ENCODE measurements around the gene VPS26C. TPM values are rescaled to one million over a fixed set of nuclear protein-coding genes. Genes with fewer than 3 reads are reported as not detected.

VPS26C gene
- total and polyA plus RNA-seq, 2 of the 13 experiments (the other 11 are each of a cell fraction or from before 2014, with no cell fraction given), result 30.3 to 39.7 TPM

GRCh38 chr21:37257967-37258877 lies 8.9 kb downstream of the VPS26C start (continued):
- TF ChIP-seq, protein P1, sequence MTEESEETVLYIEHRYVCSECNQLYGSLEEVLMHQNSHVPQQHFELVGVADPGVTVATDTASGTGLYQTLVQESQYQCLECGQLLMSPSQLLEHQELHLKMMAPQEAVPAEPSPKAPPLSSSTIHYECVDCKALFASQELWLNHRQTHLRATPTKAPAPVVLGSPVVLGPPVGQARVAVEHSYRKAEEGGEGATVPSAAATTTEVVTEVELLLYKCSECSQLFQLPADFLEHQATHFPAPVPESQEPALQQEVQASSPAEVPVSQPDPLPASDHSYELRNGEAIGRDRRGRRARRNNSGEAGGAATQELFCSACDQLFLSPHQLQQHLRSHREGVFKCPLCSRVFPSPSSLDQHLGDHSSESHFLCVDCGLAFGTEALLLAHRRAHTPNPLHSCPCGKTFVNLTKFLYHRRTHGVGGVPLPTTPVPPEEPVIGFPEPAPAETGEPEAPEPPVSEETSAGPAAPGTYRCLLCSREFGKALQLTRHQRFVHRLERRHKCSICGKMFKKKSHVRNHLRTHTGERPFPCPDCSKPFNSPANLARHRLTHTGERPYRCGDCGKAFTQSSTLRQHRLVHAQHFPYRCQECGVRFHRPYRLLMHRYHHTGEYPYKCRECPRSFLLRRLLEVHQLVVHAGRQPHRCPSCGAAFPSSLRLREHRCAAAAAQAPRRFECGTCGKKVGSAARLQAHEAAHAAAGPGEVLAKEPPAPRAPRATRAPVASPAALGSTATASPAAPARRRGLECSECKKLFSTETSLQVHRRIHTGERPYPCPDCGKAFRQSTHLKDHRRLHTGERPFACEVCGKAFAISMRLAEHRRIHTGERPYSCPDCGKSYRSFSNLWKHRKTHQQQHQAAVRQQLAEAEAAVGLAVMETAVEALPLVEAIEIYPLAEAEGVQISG (CRISPR knock-in tag; IDR thresholded peaks at IDR 0.05), result peak; percentile 71
- TF ChIP-seq, protein P2, sequence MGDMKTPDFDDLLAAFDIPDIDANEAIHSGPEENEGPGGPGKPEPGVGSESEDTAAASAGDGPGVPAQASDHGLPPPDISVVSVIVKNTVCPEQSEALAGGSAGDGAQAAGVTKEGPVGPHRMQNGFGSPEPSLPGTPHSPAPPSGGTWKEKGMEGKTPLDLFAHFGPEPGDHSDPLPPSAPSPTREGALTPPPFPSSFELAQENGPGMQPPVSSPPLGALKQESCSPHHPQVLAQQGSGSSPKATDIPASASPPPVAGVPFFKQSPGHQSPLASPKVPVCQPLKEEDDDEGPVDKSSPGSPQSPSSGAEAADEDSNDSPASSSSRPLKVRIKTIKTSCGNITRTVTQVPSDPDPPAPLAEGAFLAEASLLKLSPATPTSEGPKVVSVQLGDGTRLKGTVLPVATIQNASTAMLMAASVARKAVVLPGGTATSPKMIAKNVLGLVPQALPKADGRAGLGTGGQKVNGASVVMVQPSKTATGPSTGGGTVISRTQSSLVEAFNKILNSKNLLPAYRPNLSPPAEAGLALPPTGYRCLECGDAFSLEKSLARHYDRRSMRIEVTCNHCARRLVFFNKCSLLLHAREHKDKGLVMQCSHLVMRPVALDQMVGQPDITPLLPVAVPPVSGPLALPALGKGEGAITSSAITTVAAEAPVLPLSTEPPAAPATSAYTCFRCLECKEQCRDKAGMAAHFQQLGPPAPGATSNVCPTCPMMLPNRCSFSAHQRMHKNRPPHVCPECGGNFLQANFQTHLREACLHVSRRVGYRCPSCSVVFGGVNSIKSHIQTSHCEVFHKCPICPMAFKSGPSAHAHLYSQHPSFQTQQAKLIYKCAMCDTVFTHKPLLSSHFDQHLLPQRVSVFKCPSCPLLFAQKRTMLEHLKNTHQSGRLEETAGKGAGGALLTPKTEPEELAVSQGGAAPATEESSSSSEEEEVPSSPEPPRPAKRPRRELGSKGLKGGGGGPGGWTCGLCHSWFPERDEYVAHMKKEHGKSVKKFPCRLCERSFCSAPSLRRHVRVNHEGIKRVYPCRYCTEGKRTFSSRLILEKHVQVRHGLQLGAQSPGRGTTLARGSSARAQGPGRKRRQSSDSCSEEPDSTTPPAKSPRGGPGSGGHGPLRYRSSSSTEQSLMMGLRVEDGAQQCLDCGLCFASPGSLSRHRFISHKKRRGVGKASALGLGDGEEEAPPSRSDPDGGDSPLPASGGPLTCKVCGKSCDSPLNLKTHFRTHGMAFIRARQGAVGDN (CRISPR knock-in tag; IDR thresholded peaks at IDR 0.05), result peak; percentile 98
- 0 out of 2 replicates have a peak, but pooled peaks have one; percentile 15 for TF ChIP-seq SMAD1 (CRISPR knock-in tag; IDR thresholded peaks at IDR 0.05; ENCODE audit: borderline replicate concordance, low read depth)
- TF ChIP-seq SATB2 (CRISPR knock-in tag; IDR thresholded peaks at IDR 0.05), result 0 out of 2 replicates have a peak, but pooled peaks have one; percentile 51
- TF ChIP-seq ZNF274 (CRISPR knock-in tag; IDR thresholded peaks at IDR 0.05), result peak; percentile 15; the same call in 1 of the 2 replicates
- 0 out of 2 replicates have a peak, but pooled peaks have one; percentile 66 for TF ChIP-seq MTF1 (CRISPR knock-in tag; IDR thresholded peaks at IDR 0.05)
- TF ChIP-seq SIN3A (IDR thresholded peaks at IDR 0.05; ENCODE audit: borderline replicate concordance, low read depth, low read length), result peak; percentile 94
- TF ChIP-seq HNRNPUL1 (IDR thresholded peaks at IDR 0.05; ENCODE audit: low read depth, low read length), result no peak
- no peak for TF ChIP-seq MZF1 (CRISPR knock-in tag; IDR thresholded peaks at IDR 0.05; ENCODE audit: borderline replicate concordance)
- TF ChIP-seq, protein P3, sequence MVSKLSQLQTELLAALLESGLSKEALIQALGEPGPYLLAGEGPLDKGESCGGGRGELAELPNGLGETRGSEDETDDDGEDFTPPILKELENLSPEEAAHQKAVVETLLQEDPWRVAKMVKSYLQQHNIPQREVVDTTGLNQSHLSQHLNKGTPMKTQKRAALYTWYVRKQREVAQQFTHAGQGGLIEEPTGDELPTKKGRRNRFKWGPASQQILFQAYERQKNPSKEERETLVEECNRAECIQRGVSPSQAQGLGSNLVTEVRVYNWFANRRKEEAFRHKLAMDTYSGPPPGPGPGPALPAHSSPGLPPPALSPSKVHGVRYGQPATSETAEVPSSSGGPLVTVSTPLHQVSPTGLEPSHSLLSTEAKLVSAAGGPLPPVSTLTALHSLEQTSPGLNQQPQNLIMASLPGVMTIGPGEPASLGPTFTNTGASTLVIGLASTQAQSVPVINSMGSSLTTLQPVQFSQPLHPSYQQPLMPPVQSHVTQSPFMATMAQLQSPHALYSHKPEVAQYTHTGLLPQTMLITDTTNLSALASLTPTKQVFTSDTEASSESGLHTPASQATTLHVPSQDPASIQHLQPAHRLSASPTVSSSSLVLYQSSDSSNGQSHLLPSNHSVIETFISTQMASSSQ (IDR thresholded peaks at IDR 0.05; ENCODE audit: low read depth), result no peak
- TF ChIP-seq, protein P3 (CRISPR knock-in tag; IDR thresholded peaks at IDR 0.05; ENCODE audit: borderline replicate concordance), result 0 out of 2 replicates have a peak, but pooled peaks have one; percentile 41
- 0 out of 2 replicates have a peak, but pooled peaks have one; percentile 53 for TF ChIP-seq ZNF253 (CRISPR knock-in tag; IDR thresholded peaks at IDR 0.05; ENCODE audit: borderline replicate concordance)
- peak; percentile 62 for TF ChIP-seq IKZF4 (CRISPR knock-in tag; IDR thresholded peaks at IDR 0.05; ENCODE audit: borderline replicate concordance, low read depth, not compliant biosample characterization)
- TF ChIP-seq ZNF235 (CRISPR knock-in tag; IDR thresholded peaks at IDR 0.05; ENCODE audit: borderline replicate concordance), result 0 out of 2 replicates have a peak, but pooled peaks have one; percentile 10
- peak; percentile 31; the same call in 1 of the 2 replicates for TF ChIP-seq CBX5 (CRISPR knock-in tag; IDR thresholded peaks at IDR 0.05; ENCODE audit: borderline replicate concordance)
- TF ChIP-seq RXRB (CRISPR knock-in tag; IDR thresholded peaks at IDR 0.05; ENCODE audit: borderline replicate concordance), result peak; percentile 22; the same call in 1 of the 2 replicates

All from HepG2 (cell line).